Neural progenitor cell (in vitro differentiated cells): ENCODE data around the gene HEMGN. TPM values are rescaled to one million over a fixed set of nuclear protein-coding genes. Genes with fewer than 3 reads are reported as not detected.

ENCODE experiments used
- DNase-seq: peaks from one replicate; pipeline ENCODE4 v3.0.0-alpha.2; 2016; ENCODE audit warnings: low spot score
- H2AFZ ChIP-seq: fragments of 200-600 bp; sonication (generic); replicated peaks from 2 replicates; pipeline ENCODE4 v1.6.1; 2016; ENCODE audit warnings: antibody characterized with exemption
- H3F3A ChIP-seq: fragments of 200-600 bp; sonication (generic); 2 replicates; pipeline ENCODE4 v1.6.1; 2016; ENCODE audit warnings: antibody characterized with exemption, low read depth
- H3K27ac ChIP-seq: fragments of 200-600 bp; sonication (generic); 2 replicates; pipeline ENCODE4 v1.5.1; 2016; ENCODE audit warnings: mild to moderate bottlenecking
- H3K27me3 ChIP-seq: fragments of 200-600 bp; sonication (generic); 2 replicates; pipeline ENCODE4 v1.6.1; 2016; ENCODE audit warnings: mild to moderate bottlenecking, moderate library complexity
- H3K36me3 ChIP-seq: fragments of 200-600 bp; sonication (generic); 2 replicates; pipeline ENCODE4 v1.5.1; 2016
- H3K4me1 ChIP-seq: fragments of 200-600 bp; sonication (generic); 2 replicates; pipeline ENCODE4 v1.6.1; 2016; ENCODE audit warnings: mixed run types
- H3K4me2 ChIP-seq: fragments of 200-600 bp; sonication (generic); 2 replicates; pipeline ENCODE4 v1.6.1; 2016
- H3K4me3 ChIP-seq: fragments of 200-600 bp; sonication (generic); 2 replicates; pipeline ENCODE4 v1.5.1; 2016
- H3K79me2 ChIP-seq: fragments of 200-600 bp; sonication (generic); 2 replicates; pipeline ENCODE4 v1.6.1; 2016; ENCODE audit warnings: low read depth
- H3K9ac ChIP-seq: fragments of 200-600 bp; sonication (generic); 2 replicates; pipeline ENCODE4 v1.6.1; 2016
- H3K9me3 ChIP-seq: fragments of 200-600 bp; sonication (generic); 2 replicates; pipeline ENCODE4 v1.5.1; 2016; ENCODE audit warnings: low read depth
- H4K20me1 ChIP-seq: fragments of 200-600 bp; sonication (generic); 2 replicates; pipeline ENCODE4 v1.6.1; 2016; ENCODE audit warnings: low read depth
- H3K27ac Mint-ChIP-seq: 3 replicates; pipeline ENCODE4 v1.8.0; 2021; ENCODE audit warnings: mixed read lengths
- H3K27me3 Mint-ChIP-seq: 2 replicates; pipeline ENCODE4 v1.8.0; 2022; ENCODE audit warnings: low read depth, mild to moderate bottlenecking, inconsistent platforms, moderate library complexity, mixed read lengths; ENCODE audit not compliant: insufficient read depth
- H3K36me3 Mint-ChIP-seq: 3 replicates; pipeline ENCODE4 v1.8.0; 2021; ENCODE audit warnings: mixed read lengths
- H3K4me1 Mint-ChIP-seq: 3 replicates; pipeline ENCODE4 v1.8.0; 2021; ENCODE audit warnings: mixed read lengths
- H3K4me3 Mint-ChIP-seq: 3 replicates; pipeline ENCODE4 v1.8.0; 2021; ENCODE audit warnings: mild to moderate bottlenecking, moderate library complexity, mixed read lengths
- H3K9me3 Mint-ChIP-seq: 3 replicates; pipeline ENCODE4 v1.8.0; 2020; ENCODE audit warnings: mixed read lengths
- CTCF ChIP-seq: fragments of 200-600 bp; sonication (generic); IDR thresholded peaks from 2 replicates; pipeline ENCODE4 v1.5.1; 2017; ENCODE audit warnings: antibody characterized with exemption, mild to moderate bottlenecking
- EZH2 ChIP-seq: fragments of 200-600 bp; sonication (generic); IDR thresholded peaks from 2 replicates; pipeline ENCODE4 v1.6.1; 2017; ENCODE audit warnings: antibody characterized with exemption, mild to moderate bottlenecking, moderate library complexity
- EZH2phosphoT487 ChIP-seq: fragments of 200-600 bp; sonication (generic); IDR thresholded peaks from 2 replicates; pipeline ENCODE4 v1.6.1; 2017; ENCODE audit warnings: antibody characterized with exemption
- small RNA-seq: library from RNA; depleted of rRNA; stranded (forward); fragments of <200 nt; gene quantifications from one replicate; pipeline ENCODE3, GENCODE V24; 2015
- total RNA-seq: library from RNA; depleted of rRNA; stranded (reverse); fragments of >200 nt; gene quantifications from 2 replicates; pipeline ENCODE4 v1.2.3, GENCODE V29; 2015; ENCODE audit warnings: low replicate concordance

HEMGN gene
- total RNA-seq, 1 donor from 2014 or later, result not detected

DNA sequence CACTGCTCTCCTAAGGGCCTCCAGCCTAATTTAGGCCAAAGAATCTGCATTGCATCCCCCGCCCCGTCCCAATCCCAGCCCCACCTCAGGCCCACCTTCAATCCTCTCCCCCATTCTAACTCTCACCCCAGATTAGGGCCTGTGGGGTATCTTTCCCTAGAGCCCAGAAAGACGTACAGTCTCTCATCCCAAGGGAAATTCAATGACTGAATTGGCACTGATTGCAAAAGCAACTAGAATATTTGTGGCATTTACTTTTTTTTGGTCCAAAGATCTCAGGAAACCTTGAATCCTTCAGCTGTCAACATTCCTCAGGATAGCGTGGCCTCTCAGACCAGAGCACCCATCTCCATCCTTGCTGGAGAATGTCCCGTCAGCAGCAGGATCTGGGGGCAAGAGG, 46.2 kb downstream of the HEMGN start:
- no peak for DNase-seq
- H3K9me3 ChIP-seq, result no peaks in the 10 kb centered on the region
- H3K9ac ChIP-seq, result no peak overlapping the region
- peaks cover 5% of the 10 kb centered on the region for H3K27me3 ChIP-seq
- Mint-ChIP-seq H3K4me3 (no peak overlapping the region), H3K36me3 (no peaks in the 10 kb centered on the region), H3K27me3 (no peaks in the 10 kb centered on the region), H3K27ac (no peak overlapping the region), H3K9me3 (peaks cover 3% of the 10 kb centered on the region), H3K4me1 (peaks cover 2% of the 10 kb centered on the region)
- H3K4me1 ChIP-seq, result no peaks in the 10 kb centered on the region
- TF ChIP-seq CTCF (no peak), EZH2 (no peak), EZH2phosphoT487 (no peak)
- H3K27ac ChIP-seq, result no peak overlapping the region
- H3F3A ChIP-seq, result peaks cover 5% of the 10 kb centered on the region
- no peaks in the 10 kb centered on the region for H3K36me3 ChIP-seq
- H4K20me1 ChIP-seq, result no peaks in the 10 kb centered on the region
- no peaks in the 10 kb centered on the region for H3K79me2 ChIP-seq
- H3K4me3 ChIP-seq, result no peak overlapping the region
- no peak overlapping the region for H3K4me2 ChIP-seq
- H2AFZ ChIP-seq, result no peak overlapping the region

DNA sequence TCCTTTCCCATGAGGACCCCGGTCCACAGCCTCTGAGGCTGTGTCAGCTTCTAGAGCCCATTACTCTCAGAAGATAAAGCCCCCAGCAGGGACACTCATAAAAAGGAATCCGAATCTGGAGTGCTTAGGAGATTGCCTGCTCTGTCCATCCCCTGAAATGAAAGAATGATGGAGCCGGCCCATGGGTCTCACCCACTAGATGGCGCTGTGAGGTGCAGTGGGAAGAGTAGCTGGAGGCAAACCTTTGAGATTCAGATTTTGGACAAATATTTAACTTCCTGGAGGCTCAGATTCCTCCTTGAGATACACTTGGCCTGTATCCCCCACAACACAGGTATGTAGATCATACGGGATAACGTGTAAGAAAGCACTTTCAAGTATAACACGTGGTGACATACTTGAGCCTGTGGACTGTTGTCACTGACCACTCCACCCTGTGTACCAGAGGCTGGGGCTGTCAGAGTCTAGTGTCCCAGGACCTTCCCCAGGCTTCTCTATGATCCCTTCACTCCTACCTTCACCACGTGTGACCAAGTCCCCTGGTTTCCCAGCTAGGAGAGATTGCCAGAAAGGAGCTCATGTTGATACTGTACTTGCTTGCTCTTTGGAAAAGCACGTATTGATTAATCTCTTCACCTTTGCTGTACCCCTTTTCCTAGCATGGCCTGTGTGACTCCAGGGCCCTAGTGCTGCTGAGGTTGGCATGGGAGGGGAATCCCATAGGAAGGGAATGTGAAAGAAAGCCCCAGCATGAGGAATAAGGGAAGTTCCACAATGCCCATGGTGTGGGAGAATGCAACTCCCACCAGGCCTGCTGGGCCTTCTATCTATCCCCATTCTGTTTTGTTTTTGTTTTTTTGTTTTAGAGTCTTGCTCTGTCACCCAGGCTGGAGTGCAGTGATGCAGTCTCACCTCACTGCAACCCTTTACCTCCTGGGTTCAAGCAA, 47.8 kb downstream of the HEMGN start:
- Mint-ChIP-seq H3K27ac (no peak overlapping the region), H3K27me3 (no peaks in the 10 kb centered on the region), H3K4me1 (peaks cover 2% of the 10 kb centered on the region), H3K4me3 (no peak overlapping the region), H3K9me3 (peaks cover 3% of the 10 kb centered on the region), H3K36me3 (no peaks in the 10 kb centered on the region)
- no peak for TF ChIP-seq EZH2phosphoT487
- peak; percentile 94 for TF ChIP-seq CTCF
- peak overlapping the region; percentile 87 for H2AFZ ChIP-seq
- no peaks in the 10 kb centered on the region for H3K79me2 ChIP-seq
- no peak overlapping the region for H3K9ac ChIP-seq
- peak; percentile 67 for DNase-seq
- no peak overlapping the region for H3K4me3 ChIP-seq
- no peaks in the 10 kb centered on the region for H3K9me3 ChIP-seq
- no peaks in the 10 kb centered on the region for H3K4me1 ChIP-seq
- H3K36me3 ChIP-seq, result no peaks in the 10 kb centered on the region
- peaks cover 5% of the 10 kb centered on the region for H3K27me3 ChIP-seq
- no peaks in the 10 kb centered on the region for H4K20me1 ChIP-seq
- no peak overlapping the region for H3K27ac ChIP-seq
- peaks cover 5% of the 10 kb centered on the region for H3F3A ChIP-seq
- H3K4me2 ChIP-seq, result no peak overlapping the region

DNA sequence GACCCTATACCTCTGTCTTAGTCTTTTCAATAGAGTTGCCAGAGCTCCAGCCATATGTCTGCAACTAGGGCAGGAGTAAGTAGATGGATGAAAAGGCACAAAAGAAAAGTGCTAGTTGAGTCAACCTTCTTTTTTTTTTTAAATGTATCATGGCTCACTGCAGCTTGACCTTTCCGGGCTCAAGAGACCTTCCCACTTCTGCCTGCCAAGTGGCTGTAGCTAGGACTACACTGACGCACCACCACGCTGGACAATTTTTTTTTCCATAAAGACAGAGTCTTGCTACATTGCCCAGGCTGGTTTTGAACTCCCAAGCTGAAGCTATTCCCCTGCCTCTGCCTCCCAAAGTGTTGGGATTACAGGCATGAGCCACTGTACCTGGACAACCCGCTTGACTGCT, 57.6 kb downstream of the HEMGN start:
- H3K27ac ChIP-seq, result no peak overlapping the region
- no peaks in the 10 kb centered on the region for H3K9me3 Mint-ChIP-seq
- no peaks in the 10 kb centered on the region for H3F3A ChIP-seq
- H3K36me3 Mint-ChIP-seq, result no peaks in the 10 kb centered on the region
- H3K27me3 Mint-ChIP-seq, result peaks cover 2% of the 10 kb centered on the region
- H3K9me3 ChIP-seq, result no peaks in the 10 kb centered on the region
- H3K4me2 ChIP-seq, result no peak overlapping the region
- TF ChIP-seq CTCF (no peak), EZH2phosphoT487 (no peak), EZH2 (no peak)
- H3K9ac ChIP-seq, result no peak overlapping the region
- no peak for DNase-seq
- H3K4me1 ChIP-seq, result no peaks in the 10 kb centered on the region
- no peaks in the 10 kb centered on the region for H3K79me2 ChIP-seq
- peaks cover 41% of the 10 kb centered on the region for H3K27me3 ChIP-seq
- no peaks in the 10 kb centered on the region for H4K20me1 ChIP-seq
- H2AFZ ChIP-seq, result no peak overlapping the region
- no peak overlapping the region for H3K4me3 ChIP-seq
- H3K27ac Mint-ChIP-seq, result no peak overlapping the region
- no peaks in the 10 kb centered on the region for H3K36me3 ChIP-seq
- H3K4me3 Mint-ChIP-seq, result no peak overlapping the region
- H3K4me1 Mint-ChIP-seq, result peaks cover 7% of the 10 kb centered on the region

Small RNA genes within 50 kb of the gene (small RNA-seq; reads per million reads assigned to genes)
- gene RF00019, result not detected

Other genes with a start within 250 kb of the HEMGN start
- 6.4 and 9.2 TPM in 2 replicates for gene XPA, start 240.8 kb downstream of the HEMGN start, total RNA-seq
- not detected in 2 replicates for gene FOXE1, start 84.9 kb downstream of the HEMGN start, total RNA-seq
- 5.7 and 9.9 TPM in 2 replicates for gene TRMO, start 15.7 kb downstream of the HEMGN start, total RNA-seq
- 15.1 and 19.6 TPM in 2 replicates for gene ANP32B, start 45.2 kb upstream of the HEMGN start, total RNA-seq
- gene NANS, start 118.6 kb upstream of the HEMGN start, total RNA-seq, result 13.0 and 17.0 TPM in 2 replicates
- gene TRIM14, start 181.1 kb upstream of the HEMGN start, total RNA-seq, result 0.17 and 2.7 TPM in 2 replicates